Loucy (cell line): ENCODE measurements around the gene CYTH1.

ENCODE experiments used
- H2AFZ ChIP-seq: fragments of 200-600 bp; sonication (generic); 2 replicates; pipeline ENCODE4 v1.6.0; 2016; ENCODE audit warnings: antibody characterized with exemption, mild to moderate bottlenecking, low read length, moderate library complexity
- H3F3A ChIP-seq: fragments of 200-600 bp; 2 replicates; pipeline ENCODE4 v1.6.0; 2016; ENCODE audit warnings: antibody characterized with exemption, low read depth, mild to moderate bottlenecking
- H3K27me3 ChIP-seq: fragments of 200-600 bp; sonication (generic); 2 replicates; pipeline ENCODE4 v1.6.1; 2014; ENCODE audit warnings: low read length, mild to moderate bottlenecking; ENCODE audit not compliant: insufficient read depth, poor library complexity, severe bottlenecking
- H3K36me3 ChIP-seq: fragments of 200-600 bp; sonication (generic); 2 replicates; pipeline ENCODE4 v1.6.1; 2016; ENCODE audit warnings: low read length; ENCODE audit not compliant: insufficient read depth
- H3K4me1 ChIP-seq: fragments of 200-600 bp; sonication (generic); 2 replicates; pipeline ENCODE4 v1.5.1; 2014; ENCODE audit warnings: low read length, mild to moderate bottlenecking; ENCODE audit not compliant: insufficient read depth, poor library complexity, severe bottlenecking
- H3K4me2 ChIP-seq: fragments of 200-600 bp; sonication (generic); 2 replicates; pipeline ENCODE4 v1.6.0; 2014; ENCODE audit warnings: antibody characterized with exemption, low read length, low read depth, mild to moderate bottlenecking; ENCODE audit not compliant: poor library complexity, severe bottlenecking
- H3K4me3 ChIP-seq: fragments of 200-600 bp; sonication (generic); 2 replicates; pipeline ENCODE4 v1.5.1; 2014; ENCODE audit warnings: low read length, mild to moderate bottlenecking, mixed read lengths; ENCODE audit not compliant: poor library complexity, severe bottlenecking
- H3K79me2 ChIP-seq: fragments of 200-600 bp; sonication (generic); 2 replicates; pipeline ENCODE4 v1.6.1; 2014; ENCODE audit warnings: low read length; ENCODE audit not compliant: insufficient read depth
- H3K9ac ChIP-seq: fragments of 200-600 bp; sonication (generic); 2 replicates; pipeline ENCODE4 v1.6.0; 2014; ENCODE audit warnings: mild to moderate bottlenecking, low read depth, low read length, moderate library complexity; ENCODE audit not compliant: poor library complexity, severe bottlenecking
- H3K9me2 ChIP-seq: fragments of 200-600 bp; sonication (generic); replicated peaks from 2 replicates; pipeline ENCODE4 v1.6.1; 2016; ENCODE audit warnings: low read depth, low read length, mixed read lengths
- H3K9me3 ChIP-seq: fragments of 200-600 bp; sonication (generic); 2 replicates; pipeline ENCODE4 v1.6.1; 2014; ENCODE audit warnings: mild to moderate bottlenecking, antibody characterized with exemption, low read length, low read depth; ENCODE audit not compliant: insufficient read depth
- H4K20me1 ChIP-seq: fragments of 200-600 bp; sonication (generic); 2 replicates; pipeline ENCODE4 v1.6.0; 2014; ENCODE audit warnings: antibody characterized with exemption, low read length, mild to moderate bottlenecking; ENCODE audit not compliant: insufficient read depth, poor library complexity, severe bottlenecking
- EZH2phosphoT487 ChIP-seq: fragments of 200-600 bp; IDR thresholded peaks from 2 replicates; pipeline ENCODE4 v1.6.1; 2018; ENCODE audit warnings: antibody characterized with exemption, mild to moderate bottlenecking, moderate library complexity, borderline replicate concordance
- TF ChIP-seq, protein P1 (sequence below): fragments of 200-600 bp; sonication (generic); conservative IDR thresholded peaks from 2 replicates; pipeline ENCODE4 v1.5.1; 2014; ENCODE audit warnings: mild to moderate bottlenecking, antibody characterized with exemption, low read length

CYTH1 gene

DNA sequence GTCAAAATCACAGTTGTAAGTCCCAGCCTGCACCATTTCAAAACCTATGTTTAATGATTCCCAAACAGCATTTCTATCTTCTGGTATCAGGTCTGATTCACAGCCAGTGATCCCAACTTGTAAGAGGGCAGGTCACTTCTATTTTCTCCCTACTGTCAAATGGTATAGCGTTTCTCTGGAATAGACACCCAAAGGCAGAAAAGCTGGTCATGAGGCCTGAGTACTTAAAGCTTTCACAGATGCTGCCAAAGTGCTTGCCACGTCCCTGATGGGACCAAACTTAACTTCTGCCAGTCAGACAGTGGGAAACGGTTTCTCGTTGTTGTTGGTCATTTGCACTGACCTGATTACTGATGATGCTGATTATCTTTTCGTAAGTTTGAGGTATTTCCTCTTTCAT is 43.4 kb downstream of the CYTH1 start:
- no peaks in the 10 kb centered on the region for H3K9me2 ChIP-seq
- no peaks in the 10 kb centered on the region for H3K27me3 ChIP-seq
- H3K4me1 ChIP-seq = peaks cover 76% of the 10 kb centered on the region
- H4K20me1 ChIP-seq = peaks cover 36% of the 10 kb centered on the region
- H3K36me3 ChIP-seq = peaks cover under 1% of the 10 kb centered on the region; the same call in 1 of the 2 replicates
- H3K9me3 ChIP-seq = no peaks in the 10 kb centered on the region
- H3K9ac ChIP-seq = peak overlapping the region; percentile 44
- no peak overlapping the region for H3K4me3 ChIP-seq
- TF ChIP-seq, protein P1, sequence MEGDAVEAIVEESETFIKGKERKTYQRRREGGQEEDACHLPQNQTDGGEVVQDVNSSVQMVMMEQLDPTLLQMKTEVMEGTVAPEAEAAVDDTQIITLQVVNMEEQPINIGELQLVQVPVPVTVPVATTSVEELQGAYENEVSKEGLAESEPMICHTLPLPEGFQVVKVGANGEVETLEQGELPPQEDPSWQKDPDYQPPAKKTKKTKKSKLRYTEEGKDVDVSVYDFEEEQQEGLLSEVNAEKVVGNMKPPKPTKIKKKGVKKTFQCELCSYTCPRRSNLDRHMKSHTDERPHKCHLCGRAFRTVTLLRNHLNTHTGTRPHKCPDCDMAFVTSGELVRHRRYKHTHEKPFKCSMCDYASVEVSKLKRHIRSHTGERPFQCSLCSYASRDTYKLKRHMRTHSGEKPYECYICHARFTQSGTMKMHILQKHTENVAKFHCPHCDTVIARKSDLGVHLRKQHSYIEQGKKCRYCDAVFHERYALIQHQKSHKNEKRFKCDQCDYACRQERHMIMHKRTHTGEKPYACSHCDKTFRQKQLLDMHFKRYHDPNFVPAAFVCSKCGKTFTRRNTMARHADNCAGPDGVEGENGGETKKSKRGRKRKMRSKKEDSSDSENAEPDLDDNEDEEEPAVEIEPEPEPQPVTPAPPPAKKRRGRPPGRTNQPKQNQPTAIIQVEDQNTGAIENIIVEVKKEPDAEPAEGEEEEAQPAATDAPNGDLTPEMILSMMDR = no peak
- TF ChIP-seq EZH2phosphoT487 = no peak
- H3K4me2 ChIP-seq = peak overlapping the region; percentile 76
- H3K79me2 ChIP-seq = peaks cover 94% of the 10 kb centered on the region
- H2AFZ ChIP-seq = no peak overlapping the region
- H3F3A ChIP-seq = peaks cover 15% of the 10 kb centered on the region

DNA sequence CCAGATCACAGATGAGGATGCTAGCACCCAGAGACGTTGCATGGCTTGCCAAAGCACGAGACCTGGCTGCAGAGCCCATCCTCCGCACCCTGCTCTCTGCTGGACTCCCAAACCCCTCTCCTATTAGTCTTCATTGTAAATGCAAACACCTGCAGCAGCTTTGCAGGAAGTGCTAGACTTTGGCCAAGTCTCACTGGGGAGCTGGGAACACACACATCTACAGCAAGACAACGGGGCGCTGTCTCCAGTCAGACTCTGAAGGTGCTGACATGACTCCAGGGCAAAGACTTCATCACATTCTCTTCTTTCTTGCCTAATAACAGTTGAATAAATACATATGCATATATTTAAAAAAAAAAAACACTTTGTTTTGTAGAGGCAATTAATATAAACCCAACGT is 43.8 kb downstream of the CYTH1 start:
- peaks cover 94% of the 10 kb centered on the region for H3K79me2 ChIP-seq

DNA sequence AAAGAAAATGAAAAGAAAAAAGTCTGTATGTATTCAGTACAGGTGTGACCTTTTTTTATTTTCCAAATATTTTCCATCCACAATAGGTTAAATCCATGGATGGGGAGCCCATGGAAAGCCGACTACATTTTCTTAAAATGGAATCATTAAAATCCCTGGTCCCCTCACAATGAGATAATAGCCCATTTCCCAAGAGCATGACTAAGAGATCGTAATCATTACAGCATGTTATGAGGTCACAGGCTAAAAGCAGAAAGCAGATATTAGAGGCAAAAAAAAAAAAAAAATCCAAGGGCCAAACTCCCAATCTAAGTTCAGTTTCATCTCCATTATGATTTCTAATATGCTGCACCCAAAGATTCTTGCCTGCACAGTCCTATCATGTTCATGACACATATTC is 44.7 kb downstream of the CYTH1 start:
- H3K27me3 ChIP-seq = no peaks in the 10 kb centered on the region
- no peak for TF ChIP-seq EZH2phosphoT487
- TF ChIP-seq, protein P1 = no peak
- peaks cover 45% of the 10 kb centered on the region for H4K20me1 ChIP-seq
- H3K9me2 ChIP-seq = no peaks in the 10 kb centered on the region
- H3K79me2 ChIP-seq = peaks cover 94% of the 10 kb centered on the region
- H2AFZ ChIP-seq = no peak overlapping the region
- peaks cover 15% of the 10 kb centered on the region for H3F3A ChIP-seq
- peak overlapping the region; percentile 83 for H3K4me2 ChIP-seq
- no peaks in the 10 kb centered on the region for H3K9me3 ChIP-seq
- H3K9ac ChIP-seq = peak overlapping the region; percentile 90
- H3K36me3 ChIP-seq = no peaks in the 10 kb centered on the region
- H3K4me1 ChIP-seq = peaks cover 82% of the 10 kb centered on the region
- peak overlapping the region; percentile 98 for H3K4me3 ChIP-seq

More for the DNA sequence above, 43.8 kb downstream of the CYTH1 start:
- H3K4me2 ChIP-seq = peak overlapping the region; percentile 76
- no peak overlapping the region for H3K4me3 ChIP-seq
- no peaks in the 10 kb centered on the region for H3K9me2 ChIP-seq
- H2AFZ ChIP-seq = no peak overlapping the region
- peaks cover 15% of the 10 kb centered on the region for H3F3A ChIP-seq
- no peaks in the 10 kb centered on the region for H3K27me3 ChIP-seq
- H4K20me1 ChIP-seq = peaks cover 40% of the 10 kb centered on the region
- H3K9ac ChIP-seq = no peak overlapping the region
- no peaks in the 10 kb centered on the region for H3K9me3 ChIP-seq
- H3K4me1 ChIP-seq = peaks cover 76% of the 10 kb centered on the region
- TF ChIP-seq, protein P1 = no peak
- TF ChIP-seq EZH2phosphoT487 = no peak
- H3K36me3 ChIP-seq = no peaks in the 10 kb centered on the region
